HG03196 (cell line): ENCODE data around the gene NOP16.

Experiments
- ATAC-seq: cut with Tn5 transposase; IDR thresholded peaks from one replicate; pipeline ENCODE4 v1.9.1; 2021; ENCODE audit not compliant: unreplicated experiment

NOP16 gene

GRCh38 chr5:176388003-176388443 lies 375 bp downstream of the NOP16 start:
- ATAC-seq: no peak

GRCh38 chr5:176387384-176387925 lies 943 bp downstream of the NOP16 start:
- no peak for ATAC-seq

GRCh38 chr5:176386491-176386890 lies 1.9 kb downstream of the NOP16 start:
- no peak for ATAC-seq

- no peak for ATAC-seq
Measured at GRCh38 chr5:176384991-176385390, 3.4 kb downstream of the NOP16 start.

- no peak for ATAC-seq
Measured at GRCh38 chr5:176384366-176384930, 4.0 kb downstream of the NOP16 start.

- no peak for ATAC-seq
Measured at GRCh38 chr5:176383961-176384360, 4.4 kb downstream of the NOP16 start.

GRCh38 chr5:176383248-176383905 lies 5.0 kb downstream of the NOP16 start:
- no peak for ATAC-seq

GRCh38 chr5:176382721-176383120 lies 5.7 kb downstream of the NOP16 start:
- no peak for ATAC-seq

GRCh38 chr5:176381979-176382378 lies 6.4 kb downstream of the NOP16 start:
- ATAC-seq: no peak

GRCh38 chr5:176381423-176381822 lies 7.0 kb downstream of the NOP16 start:
- ATAC-seq: no peak

GRCh38 chr5:176379881-176380280 lies 8.5 kb downstream of the NOP16 start:
- no peak for ATAC-seq

- ATAC-seq: no peak
Measured at GRCh38 chr5:176373100-176373818, 15.1 kb downstream of the NOP16 start.

- no peak for ATAC-seq
Measured at GRCh38 chr5:176371621-176372539, 16.5 kb downstream of the NOP16 start.

- ATAC-seq: no peak
Measured at GRCh38 chr5:176369934-176370711, 18.3 kb downstream of the NOP16 start.

- ATAC-seq: no peak
Measured at GRCh38 chr5:176368726-176369125, 19.7 kb downstream of the NOP16 start.

- no peak for ATAC-seq
Measured at GRCh38 chr5:176366232-176366894, 22.0 kb downstream of the NOP16 start.

- ATAC-seq: peak; percentile 28
Measured at GRCh38 chr5:176365351-176366231, 22.8 kb downstream of the NOP16 start, which contains the start of gene ARL10. Gene ARL10, plus strand, starts transcription at chr5:176365487. Its CDS starts 77 bp downstream, at chr5:176365564.

- ATAC-seq: no peak
Measured at GRCh38 chr5:176364765-176365350, 23.5 kb downstream of the NOP16 start.
